Ovary (tissue), 3 donors: ENCODE results near the gene ZFPL1.

Experiments used
- POLR2A ChIP-seq: fragments of 450-650 bp; IDR thresholded peaks from one replicate; pipeline ENCODE4 v1.6.1; 2017; ENCODE audit warnings: antibody characterized with exemption, mild to moderate bottlenecking, moderate library complexity
- TF ChIP-seq, protein P1 (sequence below), 3 donors: fragments of 450-650 bp in 2 of 3; fragments of 200-600 bp in 1 of 3; IDR thresholded peaks; one replicate each; pipeline versions ENCODE4 v1.5.1 to v1.8.0; 2016 to 2022; ENCODE audit warnings: antibody characterized with exemption in 3 of 3, mild to moderate bottlenecking in 1 of 3
- donor health status: DM: no; HTN: no; CAD: no.

DNA sequence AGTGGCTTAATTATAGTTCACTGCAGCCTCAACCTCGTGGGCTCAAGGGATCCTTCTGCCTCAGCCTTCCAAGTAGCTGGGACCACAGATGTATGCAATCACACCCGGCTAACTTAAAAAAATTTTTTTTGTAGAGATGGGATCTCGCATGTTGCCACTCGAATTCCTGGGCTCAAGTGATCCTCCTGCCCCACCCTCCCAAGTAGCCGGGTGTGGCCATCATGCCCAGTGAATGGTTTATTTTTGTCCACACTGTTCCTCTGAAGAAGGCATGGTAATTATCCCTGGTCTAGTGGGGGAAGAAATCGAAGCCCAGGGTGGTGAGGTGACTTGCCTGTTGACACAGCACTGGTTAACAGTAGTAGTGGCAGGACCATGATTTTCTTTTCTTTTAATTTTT, 41.1 kb upstream of the ZFPL1 start:
- TF ChIP-seq, protein P1, sequence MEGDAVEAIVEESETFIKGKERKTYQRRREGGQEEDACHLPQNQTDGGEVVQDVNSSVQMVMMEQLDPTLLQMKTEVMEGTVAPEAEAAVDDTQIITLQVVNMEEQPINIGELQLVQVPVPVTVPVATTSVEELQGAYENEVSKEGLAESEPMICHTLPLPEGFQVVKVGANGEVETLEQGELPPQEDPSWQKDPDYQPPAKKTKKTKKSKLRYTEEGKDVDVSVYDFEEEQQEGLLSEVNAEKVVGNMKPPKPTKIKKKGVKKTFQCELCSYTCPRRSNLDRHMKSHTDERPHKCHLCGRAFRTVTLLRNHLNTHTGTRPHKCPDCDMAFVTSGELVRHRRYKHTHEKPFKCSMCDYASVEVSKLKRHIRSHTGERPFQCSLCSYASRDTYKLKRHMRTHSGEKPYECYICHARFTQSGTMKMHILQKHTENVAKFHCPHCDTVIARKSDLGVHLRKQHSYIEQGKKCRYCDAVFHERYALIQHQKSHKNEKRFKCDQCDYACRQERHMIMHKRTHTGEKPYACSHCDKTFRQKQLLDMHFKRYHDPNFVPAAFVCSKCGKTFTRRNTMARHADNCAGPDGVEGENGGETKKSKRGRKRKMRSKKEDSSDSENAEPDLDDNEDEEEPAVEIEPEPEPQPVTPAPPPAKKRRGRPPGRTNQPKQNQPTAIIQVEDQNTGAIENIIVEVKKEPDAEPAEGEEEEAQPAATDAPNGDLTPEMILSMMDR (IDR thresholded peaks at IDR 0.05) = no peak
- no peak for TF ChIP-seq POLR2A
